ENCODE measurements around the gene KCTD1.

KCTD1 gene

GRCh38 chr18:26418225-26418624, 130.1 kb downstream of the KCTD1 start:
- H3K27ac ChIP-seq (ENCODE audit: low read depth, low read length), result no peak overlapping the region
- no peak overlapping the region for H3K4me3 ChIP-seq (ENCODE audit: low read depth, low read length)
- no peak overlapping the region for H3K14ac ChIP-seq (ENCODE audit: low read length)
- WGBS (ENCODE audit: extremely low coverage, insufficient coverage, insufficient read length), result no CpG with 5 or more reads among the region's 4 CpGs
- no peaks in the 10 kb centered on the region for H3K27me3 ChIP-seq (ENCODE audit: insufficient read depth, low read length)
- H3K4ac ChIP-seq (ENCODE audit: low read depth, low read length), result no peak overlapping the region
- H3K4me2 ChIP-seq (ENCODE audit: low read length), result no peak overlapping the region
- DNase-seq, result no peak
- H4K8ac ChIP-seq (ENCODE audit: low read depth, low read length), result no peak overlapping the region
- no peaks in the 10 kb centered on the region for H3K4me1 ChIP-seq (ENCODE audit: control insufficient read depth in 1 of 2, insufficient read depth in 2 of 2, low read length in 2 of 2)
- H2BK5ac ChIP-seq (ENCODE audit: low read depth, low read length, poor library complexity), result no peak overlapping the region
- H3K79me2 ChIP-seq (ENCODE audit: control insufficient read depth, insufficient read depth, low read length, poor library complexity), result no peaks in the 10 kb centered on the region
- H2AK5ac ChIP-seq (ENCODE audit: low read length), result no peak overlapping the region
- H2BK12ac ChIP-seq (ENCODE audit: low read length), result no peak overlapping the region
- H4K91ac ChIP-seq (ENCODE audit: low read depth, low read length), result no peak overlapping the region
- no peak overlapping the region for H3K9ac ChIP-seq (ENCODE audit: low read length)
- H3K79me1 ChIP-seq (ENCODE audit: low read length), result no peaks in the 10 kb centered on the region
- H3K36me3 ChIP-seq (ENCODE audit: control insufficient read depth in 1 of 2, insufficient read depth in 2 of 2, low read length in 2 of 2), result no peaks in the 10 kb centered on the region
- no peak overlapping the region for H2AFZ ChIP-seq (ENCODE audit: insufficient read depth, low read length, poor library complexity)
- H4K12ac ChIP-seq (ENCODE audit: low read depth, low read length), result no peak overlapping the region
- H3K9me3 ChIP-seq (ENCODE audit: insufficient read depth, low read depth, low read length), result no peaks in the 10 kb centered on the region
- H3K23ac ChIP-seq (ENCODE audit: low read length), result no peak overlapping the region
- no peak overlapping the region for H2BK120ac ChIP-seq (ENCODE audit: insufficient read depth, low read length, poor library complexity)
- H3K18ac ChIP-seq (ENCODE audit: low read length), result no peak overlapping the region

- no peak overlapping the region for H2AK5ac ChIP-seq (ENCODE audit: low read length)
- no peak overlapping the region for H2BK5ac ChIP-seq (ENCODE audit: low read depth, low read length, poor library complexity)
- no peak overlapping the region for H3K14ac ChIP-seq (ENCODE audit: low read length)
- H3K4ac ChIP-seq (ENCODE audit: low read depth, low read length), result no peak overlapping the region
- H3K4me1 ChIP-seq (ENCODE audit: control insufficient read depth in 1 of 2, insufficient read depth in 2 of 2, low read length in 2 of 2), result no peaks in the 10 kb centered on the region
- no CpG with 5 or more reads among the region's 12 CpGs for WGBS (ENCODE audit: extremely low coverage, insufficient coverage, insufficient read length)
- H4K8ac ChIP-seq (ENCODE audit: low read depth, low read length), result no peak overlapping the region
- no peak overlapping the region for H4K12ac ChIP-seq (ENCODE audit: low read depth, low read length)
- H3K36me3 ChIP-seq (ENCODE audit: control insufficient read depth in 1 of 2, insufficient read depth in 2 of 2, low read length in 2 of 2), result no peaks in the 10 kb centered on the region
- DNase-seq, result no peak
- H3K79me1 ChIP-seq (ENCODE audit: low read length), result no peaks in the 10 kb centered on the region
- no peak overlapping the region for H3K23ac ChIP-seq (ENCODE audit: low read length)
- H3K9me3 ChIP-seq (ENCODE audit: insufficient read depth, low read depth, low read length), result no peaks in the 10 kb centered on the region
- H3K9ac ChIP-seq (ENCODE audit: low read length), result no peak overlapping the region
- H2BK12ac ChIP-seq (ENCODE audit: low read length), result no peak overlapping the region
- no peak overlapping the region for H4K91ac ChIP-seq (ENCODE audit: low read depth, low read length)
- H3K18ac ChIP-seq (ENCODE audit: low read length), result no peak overlapping the region
- no peak overlapping the region for H3K27ac ChIP-seq (ENCODE audit: low read depth, low read length)
- no peak overlapping the region for H2AFZ ChIP-seq (ENCODE audit: insufficient read depth, low read length, poor library complexity)
- no peaks in the 10 kb centered on the region for H3K27me3 ChIP-seq (ENCODE audit: insufficient read depth, low read length)
- H3K4me2 ChIP-seq (ENCODE audit: low read length), result no peak overlapping the region
- H3K79me2 ChIP-seq (ENCODE audit: control insufficient read depth, insufficient read depth, low read length, poor library complexity), result no peaks in the 10 kb centered on the region
- no peak overlapping the region for H3K4me3 ChIP-seq (ENCODE audit: low read depth, low read length)
- H2BK120ac ChIP-seq (ENCODE audit: insufficient read depth, low read length, poor library complexity), result no peak overlapping the region
Observed at GRCh38 chr18:26417190-26417589, 131.2 kb downstream of the KCTD1 start.

GRCh38 chr18:26416652-26417150, 131.7 kb downstream of the KCTD1 start:
- H2BK5ac ChIP-seq (ENCODE audit: low read depth, low read length, poor library complexity), result no peak overlapping the region
- no peaks in the 10 kb centered on the region for H3K9me3 ChIP-seq (ENCODE audit: insufficient read depth, low read depth, low read length)
- H3K18ac ChIP-seq (ENCODE audit: low read length), result no peak overlapping the region
- no peak overlapping the region for H4K8ac ChIP-seq (ENCODE audit: low read depth, low read length)
- no peak overlapping the region for H2BK12ac ChIP-seq (ENCODE audit: low read length)
- no peak overlapping the region for H3K23ac ChIP-seq (ENCODE audit: low read length)
- no peaks in the 10 kb centered on the region for H3K4me1 ChIP-seq (ENCODE audit: control insufficient read depth in 1 of 2, insufficient read depth in 2 of 2, low read length in 2 of 2)
- H3K4ac ChIP-seq (ENCODE audit: low read depth, low read length), result no peak overlapping the region
- H3K27me3 ChIP-seq (ENCODE audit: insufficient read depth, low read length), result no peaks in the 10 kb centered on the region
- H2AFZ ChIP-seq (ENCODE audit: insufficient read depth, low read length, poor library complexity), result no peak overlapping the region
- H3K36me3 ChIP-seq (ENCODE audit: control insufficient read depth in 1 of 2, insufficient read depth in 2 of 2, low read length in 2 of 2), result no peaks in the 10 kb centered on the region
- H2BK120ac ChIP-seq (ENCODE audit: insufficient read depth, low read length, poor library complexity), result no peak overlapping the region
- H3K9ac ChIP-seq (ENCODE audit: low read length), result no peak overlapping the region
- H3K27ac ChIP-seq (ENCODE audit: low read depth, low read length), result no peak overlapping the region
- no peak overlapping the region for H4K12ac ChIP-seq (ENCODE audit: low read depth, low read length)
- no peak for DNase-seq
- H3K14ac ChIP-seq (ENCODE audit: low read length), result no peak overlapping the region
- no peak overlapping the region for H4K91ac ChIP-seq (ENCODE audit: low read depth, low read length)
- H3K4me3 ChIP-seq (ENCODE audit: low read depth, low read length), result no peak overlapping the region
- H3K4me2 ChIP-seq (ENCODE audit: low read length), result no peak overlapping the region
- no peaks in the 10 kb centered on the region for H3K79me2 ChIP-seq (ENCODE audit: control insufficient read depth, insufficient read depth, low read length, poor library complexity)
- H3K79me1 ChIP-seq (ENCODE audit: low read length), result no peaks in the 10 kb centered on the region
- no peak overlapping the region for H2AK5ac ChIP-seq (ENCODE audit: low read length)
- no CpG with 5 or more reads among the region's 8 CpGs for WGBS (ENCODE audit: extremely low coverage, insufficient coverage, insufficient read length)

GRCh38 chr18:26415631-26416030, 132.7 kb downstream of the KCTD1 start:
- H3K4me2 ChIP-seq (ENCODE audit: low read length), result no peak overlapping the region
- no peaks in the 10 kb centered on the region for H3K79me2 ChIP-seq (ENCODE audit: control insufficient read depth, insufficient read depth, low read length, poor library complexity)
- H3K9ac ChIP-seq (ENCODE audit: low read length), result no peak overlapping the region
- no peak overlapping the region for H2BK5ac ChIP-seq (ENCODE audit: low read depth, low read length, poor library complexity)
- no peak overlapping the region for H4K8ac ChIP-seq (ENCODE audit: low read depth, low read length)
- 100% methylated on average over 1 of the region's 7 CpGs for WGBS (ENCODE audit: extremely low coverage, insufficient coverage, insufficient read length)
- H2AK5ac ChIP-seq (ENCODE audit: low read length), result no peak overlapping the region
- no peak overlapping the region for H2AFZ ChIP-seq (ENCODE audit: insufficient read depth, low read length, poor library complexity)
- DNase-seq, result no peak
- no peak overlapping the region for H3K4ac ChIP-seq (ENCODE audit: low read depth, low read length)
- no peak overlapping the region for H4K12ac ChIP-seq (ENCODE audit: low read depth, low read length)
- H3K23ac ChIP-seq (ENCODE audit: low read length), result no peak overlapping the region
- H3K9me3 ChIP-seq (ENCODE audit: insufficient read depth, low read depth, low read length), result no peaks in the 10 kb centered on the region
- no peak overlapping the region for H3K27ac ChIP-seq (ENCODE audit: low read depth, low read length)
- no peak overlapping the region for H4K91ac ChIP-seq (ENCODE audit: low read depth, low read length)
- H3K27me3 ChIP-seq (ENCODE audit: insufficient read depth, low read length), result no peaks in the 10 kb centered on the region
- H3K4me1 ChIP-seq (ENCODE audit: control insufficient read depth in 1 of 2, insufficient read depth in 2 of 2, low read length in 2 of 2), result no peaks in the 10 kb centered on the region
- no peak overlapping the region for H3K4me3 ChIP-seq (ENCODE audit: low read depth, low read length)
- no peaks in the 10 kb centered on the region for H3K79me1 ChIP-seq (ENCODE audit: low read length)
- H3K18ac ChIP-seq (ENCODE audit: low read length), result no peak overlapping the region
- H2BK12ac ChIP-seq (ENCODE audit: low read length), result no peak overlapping the region
- H3K36me3 ChIP-seq (ENCODE audit: control insufficient read depth in 1 of 2, insufficient read depth in 2 of 2, low read length in 2 of 2), result no peaks in the 10 kb centered on the region
- H2BK120ac ChIP-seq (ENCODE audit: insufficient read depth, low read length, poor library complexity), result no peak overlapping the region
- H3K14ac ChIP-seq (ENCODE audit: low read length), result no peak overlapping the region
